Activated CD4-positive, CD25-positive, alpha-beta regulatory T cell treated with anti-CD3 and anti-CD28 coated beads, Interleukin-2, amount 50 U/mL, for 72 hours (primary cell): ENCODE results near the gene ELOA2.
"Not testable (repeated sequence)": the region's sequence is repeated elsewhere in the genome, so short reads cannot be mapped to it uniquely, and the experiment has no call there.

ENCODE experiments used
- DNase-seq: peaks from one replicate; pipeline ENCODE4 v3.0.0; 2021

Gene ELOA2, protein sequence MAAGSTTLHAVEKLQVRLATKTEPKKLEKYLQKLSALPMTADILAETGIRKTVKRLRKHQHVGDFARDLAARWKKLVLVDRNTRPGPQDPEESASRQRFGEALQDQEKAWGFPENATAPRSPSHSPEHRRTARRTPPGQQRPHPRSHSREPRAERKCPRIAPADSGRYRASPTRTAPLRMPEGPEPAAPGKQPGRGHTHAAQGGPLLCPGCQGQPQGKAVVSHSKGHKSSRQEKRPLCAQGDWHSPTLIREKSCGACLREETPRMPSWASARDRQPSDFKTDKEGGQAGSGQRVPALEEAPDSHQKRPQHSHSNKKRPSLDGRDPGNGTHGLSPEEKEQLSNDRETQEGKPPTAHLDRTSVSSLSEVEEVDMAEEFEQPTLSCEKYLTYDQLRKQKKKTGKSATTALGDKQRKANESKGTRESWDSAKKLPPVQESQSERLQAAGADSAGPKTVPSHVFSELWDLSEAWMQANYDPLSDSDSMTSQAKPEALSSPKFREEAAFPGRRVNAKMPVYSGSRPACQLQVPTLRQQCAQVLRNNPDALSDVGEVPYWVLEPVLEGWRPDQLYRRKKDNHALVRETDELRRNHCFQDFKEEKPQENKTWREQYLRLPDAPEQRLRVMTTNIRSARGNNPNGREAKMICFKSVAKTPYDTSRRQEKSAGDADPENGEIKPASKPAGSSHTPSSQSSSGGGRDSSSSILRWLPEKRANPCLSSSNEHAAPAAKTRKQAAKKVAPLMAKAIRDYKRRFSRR

DNA sequence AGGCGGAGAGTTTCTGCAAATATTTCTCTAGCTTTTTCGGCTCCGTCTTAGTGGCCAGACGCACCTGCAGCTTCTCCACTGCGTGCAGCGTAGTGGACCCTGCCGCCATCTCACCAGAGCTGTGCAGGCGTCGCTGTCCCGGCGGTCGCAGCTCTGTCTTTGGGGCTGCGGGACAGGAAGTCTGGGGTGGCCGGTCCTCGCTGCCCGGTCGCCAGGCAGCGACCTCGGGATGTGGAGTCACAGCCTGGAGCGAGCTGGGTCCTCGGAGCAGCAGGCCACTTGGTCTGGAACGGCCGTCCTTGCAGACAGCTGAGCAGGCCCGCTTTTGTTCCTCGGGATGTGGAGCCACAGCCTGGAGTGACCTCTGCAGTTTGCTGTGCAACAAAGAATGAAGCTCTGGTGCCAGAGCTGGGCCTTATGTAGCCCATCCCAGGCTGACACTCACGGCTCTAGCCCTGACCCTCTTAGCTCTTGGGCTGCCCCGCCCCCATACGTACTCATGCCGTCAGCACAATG lies at the start of gene ELOA2:
TSS of gene ELOA2 (minus strand) at position 466 of the 516 bp plus-strand sequence. CDS start at position 109, 357 bp downstream.
- DNase-seq: no peak

DNA sequence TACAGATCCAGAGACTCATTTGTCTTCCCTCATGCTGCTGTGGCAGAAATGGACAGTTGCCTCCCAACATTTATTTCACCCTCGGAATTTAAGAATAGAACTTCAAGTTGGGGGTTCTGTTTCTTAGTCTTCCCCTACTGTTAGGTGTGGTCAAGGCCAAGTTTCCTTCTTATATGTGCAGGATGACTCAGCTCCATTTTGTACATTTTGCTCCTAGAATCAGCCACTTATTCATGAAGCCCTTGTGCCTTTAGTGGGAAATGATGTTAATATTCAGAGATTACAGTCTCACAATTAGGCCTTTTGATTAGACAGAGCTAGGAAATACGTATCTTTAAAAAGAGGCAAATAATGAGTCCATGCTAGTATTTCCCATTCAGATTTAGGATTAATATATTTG lies 46.2 kb upstream of the ELOA2 start:
- no peak for DNase-seq

- no peak for DNase-seq
Observed at GRCh38 chr18:47080872-47081271, 45.5 kb upstream of the ELOA2 start.

DNA sequence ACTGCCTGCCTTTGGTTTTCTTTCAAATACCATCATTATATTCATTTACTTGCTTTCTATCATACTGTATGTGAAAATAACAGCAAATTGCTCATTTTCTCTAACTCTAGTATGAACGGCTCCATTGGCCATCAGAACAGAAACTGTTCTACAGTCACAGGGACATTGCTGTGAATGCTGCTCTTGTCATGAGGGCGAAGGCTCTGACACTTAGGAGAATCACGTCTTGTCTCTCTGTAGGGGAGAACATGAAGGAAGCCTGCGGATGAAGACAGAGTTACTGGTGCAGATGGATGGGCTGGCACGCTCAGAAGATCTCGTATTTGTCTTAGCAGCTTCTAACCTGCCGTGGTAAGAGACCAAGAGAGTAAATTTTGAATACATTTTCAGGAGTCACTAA lies 41.7 kb upstream of the ELOA2 start:
- no peak for DNase-seq

GRCh38 chr18:47075098-47075883 lies 39.9 kb upstream of the ELOA2 start:
- no peak for DNase-seq

GRCh38 chr18:47067648-47068047 lies 32.2 kb upstream of the ELOA2 start:
- DNase-seq: no peak

DNA sequence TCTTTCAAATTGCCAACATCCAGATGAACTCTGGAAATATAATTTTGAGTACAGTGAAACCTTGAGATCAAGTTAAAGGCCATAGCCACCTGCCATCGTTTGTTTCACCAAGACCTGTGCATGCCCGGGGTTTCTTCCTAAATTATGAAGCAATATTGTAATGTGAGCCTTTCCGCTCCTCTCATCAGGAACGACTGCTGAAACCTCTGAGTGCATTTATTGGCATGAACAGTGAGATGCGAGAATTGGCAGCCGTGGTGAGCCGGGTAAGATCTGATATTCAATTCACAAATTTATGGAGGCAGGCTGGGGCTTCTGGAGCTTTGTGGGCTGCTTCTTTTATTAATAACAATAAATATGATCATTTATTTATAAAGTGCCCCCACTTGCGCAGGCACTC lies 27.7 kb upstream of the ELOA2 start:
- DNase-seq: no peak

DNA sequence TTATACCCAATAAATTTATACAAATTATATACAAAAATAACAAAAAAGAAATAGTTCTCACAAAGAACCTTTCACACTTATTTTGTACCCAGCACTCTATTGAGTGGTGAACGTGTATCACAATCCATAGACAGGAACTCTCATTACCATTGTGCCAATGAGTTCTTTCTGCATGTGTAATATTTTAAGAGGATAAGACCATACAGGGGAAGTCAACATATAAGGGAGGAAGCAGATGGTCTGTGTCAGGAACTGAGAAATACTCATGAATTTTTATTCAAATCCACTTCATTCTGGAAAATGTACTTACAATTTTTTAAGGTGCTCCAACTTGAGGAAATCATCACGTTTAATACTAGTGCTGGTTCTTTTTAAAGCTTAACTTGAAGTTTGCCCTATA lies 27.1 kb upstream of the ELOA2 start:
- no peak for DNase-seq

DNA sequence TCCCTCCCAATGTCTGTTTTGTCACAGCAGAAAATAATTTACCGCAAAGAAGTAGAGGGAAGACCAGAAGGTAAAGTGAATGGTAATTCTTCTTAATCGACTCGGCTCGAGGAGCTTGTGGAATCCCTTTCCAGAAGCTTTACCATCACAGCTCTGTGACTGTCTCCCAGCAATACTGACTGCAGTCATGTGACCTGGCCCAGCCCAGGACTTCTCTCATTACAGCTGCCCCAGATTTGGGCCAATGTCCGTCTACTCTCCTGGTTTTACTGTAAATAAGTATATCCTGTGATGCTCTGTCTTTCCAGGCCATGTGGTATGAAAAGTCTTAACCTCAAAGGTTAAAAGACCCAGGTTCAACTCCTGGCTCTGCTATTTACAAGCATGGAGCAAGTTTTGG lies 18.9 kb upstream of the ELOA2 start:
- no peak for DNase-seq

DNA sequence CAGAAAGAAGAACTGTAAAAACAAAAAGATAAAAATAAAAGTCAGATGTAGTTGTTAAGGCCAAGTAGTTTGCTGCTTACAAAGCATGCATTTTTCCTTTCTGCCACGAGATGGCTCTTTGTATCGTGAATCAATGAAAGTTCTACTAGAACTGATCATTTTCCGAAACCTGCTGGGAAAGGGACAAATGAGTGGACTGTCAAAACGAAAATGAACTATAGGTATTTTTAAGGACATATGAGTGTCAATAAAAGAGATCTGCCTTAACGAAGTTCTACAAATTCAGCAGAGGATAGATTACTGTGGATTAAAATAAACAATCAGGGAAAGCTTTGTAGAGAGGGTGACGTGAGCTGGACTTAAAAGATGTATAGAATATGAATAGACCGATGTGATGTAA lies 15.0 kb upstream of the ELOA2 start:
- no peak for DNase-seq

DNA sequence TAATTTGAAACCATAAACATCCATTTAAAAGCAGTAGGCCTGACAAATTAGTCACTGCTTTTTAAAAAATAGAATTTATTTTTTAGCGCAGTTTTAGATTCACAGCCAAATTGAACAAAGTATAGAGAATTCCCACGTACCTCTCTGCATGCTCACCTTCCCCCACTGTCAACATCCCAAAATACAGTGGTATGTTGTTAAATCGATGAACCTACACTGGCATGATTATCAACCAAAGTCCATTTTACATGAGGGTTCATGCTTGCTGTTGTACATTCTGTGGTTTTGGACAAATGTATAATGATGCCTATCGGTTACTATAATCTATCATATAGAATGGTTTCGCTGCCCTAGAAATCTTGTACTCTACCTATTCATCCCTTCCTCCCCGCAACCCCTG lies 5.6 kb upstream of the ELOA2 start:
- DNase-seq: no peak

DNA sequence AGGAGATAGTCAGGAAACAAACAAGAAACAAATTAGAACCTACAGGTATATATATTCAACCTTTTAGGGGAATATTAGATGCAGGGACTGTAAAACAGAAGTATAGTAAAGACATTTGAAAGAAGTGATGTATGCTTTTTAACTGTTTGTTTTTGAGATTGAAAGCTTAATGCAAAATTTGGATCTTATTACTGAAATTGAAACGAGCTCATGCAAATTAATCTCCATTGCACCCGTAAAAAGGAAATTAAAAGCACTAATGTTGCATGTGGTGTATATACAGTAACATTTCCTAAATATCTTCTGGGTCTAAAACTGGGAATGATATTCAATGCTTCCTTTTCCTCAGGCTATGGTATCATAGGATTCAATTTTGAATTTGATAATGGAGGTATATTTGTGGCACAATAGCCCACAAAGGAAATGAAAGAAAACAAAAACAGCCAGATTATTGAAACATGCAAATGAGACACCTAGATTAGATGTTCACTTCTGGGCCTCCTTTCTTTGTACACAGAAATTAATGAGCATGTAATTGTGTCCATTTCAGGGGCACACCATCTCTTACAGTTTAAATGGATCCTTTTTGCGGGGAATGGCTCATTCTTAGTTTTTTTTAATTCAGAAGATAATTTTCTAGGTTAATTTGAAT lies 1.6 kb upstream of the ELOA2 start:
- no peak for DNase-seq

DNA sequence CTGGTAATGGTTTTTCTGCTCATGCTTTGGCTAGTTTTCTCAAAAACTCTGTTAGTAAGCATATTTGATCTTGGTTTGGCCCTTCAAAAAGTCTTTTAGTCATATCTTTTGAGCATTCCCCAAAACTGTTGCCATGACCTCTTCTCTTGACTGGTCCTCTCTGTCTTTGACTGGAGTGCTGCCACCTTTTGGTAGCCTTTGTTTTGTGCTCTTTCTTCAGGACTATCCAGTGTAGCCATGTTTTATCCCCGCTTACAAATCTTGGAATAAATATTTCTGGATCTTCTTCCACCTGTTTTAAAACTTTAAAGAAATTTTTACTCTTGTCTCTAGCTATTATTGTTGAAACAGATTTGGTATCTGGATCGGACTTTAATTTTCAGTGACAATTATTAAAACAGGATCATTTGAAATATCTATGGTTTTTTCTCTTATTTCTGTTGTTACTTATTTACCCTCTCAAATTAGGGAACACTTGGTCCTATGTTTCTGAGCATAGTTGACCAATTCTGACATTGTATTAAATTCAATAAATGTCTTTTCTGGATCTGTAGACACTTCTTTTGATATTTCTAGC lies 965 bp upstream of the ELOA2 start:
- no peak for DNase-seq

DNA sequence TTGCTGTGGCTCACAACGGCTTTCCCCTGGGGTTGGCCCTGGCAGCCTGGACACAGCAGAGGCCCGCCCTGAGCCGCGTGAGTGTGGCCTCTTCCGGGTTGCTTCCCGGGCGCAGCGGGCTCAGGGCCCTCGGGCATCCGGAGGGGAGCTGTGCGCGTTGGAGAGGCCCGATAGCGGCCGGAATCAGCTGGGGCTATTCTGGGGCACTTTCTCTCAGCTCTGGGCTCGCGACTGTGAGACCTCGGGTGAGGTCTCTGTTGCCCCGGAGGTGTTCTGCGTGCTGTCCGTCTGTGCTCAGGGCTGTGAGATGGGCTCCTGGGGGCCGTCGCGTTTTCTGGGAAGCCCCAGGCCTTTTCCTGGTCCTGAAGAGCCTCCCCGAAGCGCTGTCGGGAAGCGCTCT lies 830 bp downstream of the ELOA2 start:
- DNase-seq: not testable (repeated sequence)

DNA sequence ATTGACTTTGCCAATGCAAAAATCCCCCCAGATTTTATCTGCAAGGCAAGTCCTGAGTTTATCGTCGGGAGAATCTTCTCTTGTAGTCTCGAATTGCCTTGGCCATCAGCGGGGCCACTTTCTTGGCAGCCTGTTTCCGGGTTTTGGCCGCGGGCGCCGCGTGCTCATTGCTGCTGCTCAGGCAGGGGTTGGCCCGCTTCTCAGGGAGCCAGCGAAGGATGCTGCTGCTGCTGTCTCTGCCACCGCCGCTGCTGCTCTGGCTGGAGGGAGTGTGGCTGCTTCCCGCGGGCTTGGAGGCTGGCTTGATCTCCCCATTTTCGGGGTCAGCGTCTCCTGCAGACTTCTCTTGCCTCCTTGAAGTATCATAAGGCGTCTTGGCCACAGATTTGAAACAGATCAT lies 2.5 kb downstream of the ELOA2 start:
- DNase-seq: no peak

GRCh38 chr18:47030887-47031286 lies 4.5 kb downstream of the ELOA2 start:
- DNase-seq: not testable (repeated sequence)

- not testable (repeated sequence) for DNase-seq
Observed at GRCh38 chr18:47029684-47030353, 5.6 kb downstream of the ELOA2 start.

- DNase-seq: not testable (repeated sequence)
Observed at GRCh38 chr18:47028738-47029137, 6.7 kb downstream of the ELOA2 start.

DNA sequence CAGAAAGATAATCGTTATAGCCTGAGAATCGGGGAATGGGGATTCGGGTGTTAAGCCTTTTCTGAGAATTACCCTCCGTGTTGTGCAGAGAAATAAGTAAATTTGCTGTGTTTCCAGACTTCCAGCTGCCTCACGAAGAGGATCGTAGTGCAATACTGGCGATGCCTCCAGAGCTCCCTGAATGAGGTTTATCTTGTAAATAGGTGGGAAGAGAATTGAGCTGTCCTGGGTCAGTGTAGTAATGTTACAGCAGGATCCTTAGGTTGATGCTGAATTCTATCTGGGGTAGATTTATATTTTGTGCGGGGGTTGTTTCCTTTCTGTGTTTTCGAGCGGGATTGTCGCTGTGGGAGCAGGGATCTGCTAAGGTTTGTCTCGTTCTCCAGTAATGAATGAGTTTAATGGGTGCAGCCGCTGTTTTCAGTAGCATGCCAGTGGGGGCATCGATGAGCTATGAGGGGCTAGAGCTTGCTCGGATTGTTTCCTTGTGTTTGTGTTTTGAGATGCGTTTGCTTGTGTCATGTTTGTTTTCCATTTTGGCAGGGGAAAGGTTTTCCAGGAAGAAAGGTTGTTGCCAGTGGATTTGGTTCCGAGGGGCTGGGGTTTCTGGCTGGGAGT lies 9.8 kb downstream of the ELOA2 start:
- DNase-seq: not testable (repeated sequence)

GRCh38 chr18:47023769-47024465 lies 11.5 kb downstream of the ELOA2 start:
- DNase-seq: not testable (repeated sequence)

GRCh38 chr18:47022821-47023220 lies 12.6 kb downstream of the ELOA2 start:
- DNase-seq: not testable (repeated sequence)
